Muscle of arm (tissue), 14 donors: ENCODE data around the gene PYGO1. TPM values are rescaled to one million over a fixed set of nuclear protein-coding genes. Genes with fewer than 3 reads are reported as not detected.
"Not testable (repeated sequence)": the region's sequence is repeated elsewhere in the genome, so short reads cannot be mapped to it uniquely, and the experiment has no call there.

Experiments used
- DNase-seq: peaks from one replicate; pipeline ENCODE4 v3.0.0-alpha.2; 2013
- long read RNA-seq, 11 donors: transcript quantifications; one replicate each; lab custom pipeline, GENCODE V29; 2026
- polyA plus RNA-seq, 12 donors: library from polyadenylated mRNA; unstranded; fragments of 120-200 nt; gene quantifications; one replicate each; pipeline ENCODE4 v1.2.1, GENCODE V29; 2013; ENCODE audit not compliant: insufficient read length in 12 of 12

The PYGO1 gene, protein sequence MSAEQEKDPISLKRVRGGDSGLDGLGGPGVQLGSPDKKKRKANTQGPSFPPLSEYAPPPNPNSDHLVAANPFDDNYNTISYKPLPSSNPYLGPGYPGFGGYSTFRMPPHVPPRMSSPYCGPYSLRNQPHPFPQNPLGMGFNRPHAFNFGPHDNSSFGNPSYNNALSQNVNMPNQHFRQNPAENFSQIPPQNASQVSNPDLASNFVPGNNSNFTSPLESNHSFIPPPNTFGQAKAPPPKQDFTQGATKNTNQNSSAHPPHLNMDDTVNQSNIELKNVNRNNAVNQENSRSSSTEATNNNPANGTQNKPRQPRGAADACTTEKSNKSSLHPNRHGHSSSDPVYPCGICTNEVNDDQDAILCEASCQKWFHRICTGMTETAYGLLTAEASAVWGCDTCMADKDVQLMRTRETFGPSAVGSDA
- polyA plus RNA-seq: 10 to 100 TPM in 10 of 12 donors, 1 to 10 TPM in 1, not detected in 1; 9.8 to 14.9 (median 11.6) TPM
- long read RNA-seq, donor 1, full-length matches to known transcripts: 4 of 4 reads
- long read RNA-seq, donor 1, partial matches to known transcripts: 0 of 4 reads
- long read RNA-seq, donor 1, other reads (novel, unspliced or antisense): 0 of 4 reads
- long read RNA-seq, donor 2, full-length matches to known transcripts: 3 of 3 reads
- long read RNA-seq, donor 2, partial matches to known transcripts: 0 of 3 reads
- long read RNA-seq, donor 2, other reads (novel, unspliced or antisense): 0 of 3 reads
- long read RNA-seq, donor 3, partial matches to known transcripts: 0 of 3 reads
- long read RNA-seq, donor 3, other reads (novel, unspliced or antisense): 0 of 3 reads
- long read RNA-seq, donor 4, partial matches to known transcripts: 0 of 2 reads
- long read RNA-seq, donor 4, other reads (novel, unspliced or antisense): 0 of 2 reads
- long read RNA-seq, donor 5, partial matches to known transcripts: 0 of 2 reads
- long read RNA-seq, donor 5, other reads (novel, unspliced or antisense): 0 of 2 reads
- long read RNA-seq, donor 6, partial matches to known transcripts: 0 of 4 reads
- long read RNA-seq, donor 6, other reads (novel, unspliced or antisense): 0 of 4 reads
- long read RNA-seq, donor 7, partial matches to known transcripts: 0 of 1 reads
- long read RNA-seq, donor 7, other reads (novel, unspliced or antisense): 0 of 1 reads
- long read RNA-seq, donor 8, partial matches to known transcripts: 0 of 4 reads
- long read RNA-seq, donor 8, other reads (novel, unspliced or antisense): 0 of 4 reads
- long read RNA-seq, donor 9: 0 reads
- long read RNA-seq, donor 10, partial matches to known transcripts: 0 of 3 reads
- long read RNA-seq, donor 10, other reads (novel, unspliced or antisense): 0 of 3 reads
- long read RNA-seq, donor 11, partial matches to known transcripts: 0 of 1 reads
- long read RNA-seq, donor 11, other reads (novel, unspliced or antisense): 0 of 1 reads

DNA sequence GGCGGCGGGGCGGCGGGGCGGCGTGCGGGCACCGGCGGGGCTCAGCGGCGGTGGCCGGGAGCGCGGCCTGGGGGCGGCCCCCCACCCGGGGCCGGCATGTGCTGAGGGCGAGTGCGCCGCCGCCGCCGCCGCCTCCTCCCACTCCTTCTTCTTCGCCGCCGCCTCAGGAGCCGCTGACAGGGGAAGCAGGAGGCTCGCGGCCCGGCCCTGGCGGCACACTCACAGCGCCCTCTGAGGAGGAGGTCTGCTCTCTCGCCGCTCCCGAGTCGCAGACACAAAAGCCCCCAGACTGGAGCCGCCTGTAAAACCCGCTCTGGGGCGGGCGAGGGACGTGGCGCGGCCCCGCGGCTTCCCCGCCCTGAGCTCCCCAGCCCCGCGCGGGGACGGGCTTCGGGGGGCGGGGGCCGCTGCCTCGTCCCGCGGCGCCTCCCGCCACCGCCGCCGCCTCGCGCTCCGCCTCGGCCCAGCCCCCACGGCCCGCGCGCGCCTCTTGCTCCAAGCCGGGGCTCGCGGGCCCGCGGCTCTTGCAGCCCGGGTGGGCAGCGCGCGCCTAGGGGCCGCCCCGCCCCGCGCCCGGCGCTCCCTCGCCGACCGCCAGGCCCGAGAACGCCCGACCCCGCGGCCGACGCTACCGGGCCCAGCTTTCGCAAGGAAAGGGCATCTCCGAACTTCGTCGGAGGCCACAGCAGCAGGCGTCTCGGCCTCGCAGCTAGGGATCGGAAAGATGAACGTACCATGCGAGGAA, at the start of gene PYGO1:
TSS of gene PYGO1 (minus strand) at position 276 of the 745 bp plus-strand sequence. CDS start 462 bp downstream, outside the sequence.
- peak; percentile 63 for DNase-seq

DNA sequence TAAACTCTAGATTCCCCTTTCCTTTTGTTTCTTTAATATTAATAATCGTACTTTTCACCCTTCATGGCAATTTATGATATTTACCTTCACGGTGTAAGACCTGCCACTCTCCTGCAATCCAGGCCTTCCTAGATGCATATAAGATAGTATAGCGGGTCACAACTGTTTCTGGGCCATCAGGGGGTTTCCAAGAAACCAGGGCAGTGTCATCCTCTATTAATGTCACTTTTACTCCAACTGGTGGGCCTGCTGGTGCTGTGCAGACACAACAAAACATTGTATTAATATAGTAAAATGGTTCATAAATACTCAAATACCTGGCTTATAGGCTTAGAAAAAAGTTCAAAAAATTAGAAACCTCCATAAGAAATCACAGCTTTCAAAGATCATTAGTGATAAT, 48.9 kb upstream of the PYGO1 start:
- DNase-seq: no peak

GRCh38 chr15:55633731-55634130, 45.6 kb upstream of the PYGO1 start:
- no peak for DNase-seq

DNA sequence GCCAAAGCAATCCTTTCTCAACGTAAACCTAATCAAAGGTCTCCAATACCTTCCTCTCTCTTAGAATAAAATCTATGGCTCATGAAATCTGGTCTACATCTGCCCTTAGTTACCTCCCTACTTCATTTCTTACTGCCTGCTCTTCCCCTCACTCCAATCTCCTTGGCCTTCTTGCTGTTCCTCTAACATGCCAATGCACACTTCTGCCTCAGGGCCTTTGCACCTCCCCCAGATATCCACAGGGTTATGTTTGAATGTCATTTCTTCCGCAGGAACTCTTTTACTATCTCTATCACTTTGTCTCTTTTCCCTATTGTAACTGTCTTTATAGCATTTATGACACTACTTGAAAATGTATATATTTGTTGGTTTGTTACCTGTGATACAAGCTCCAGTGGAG, 44.3 kb upstream of the PYGO1 start:
- DNase-seq: no peak

- DNase-seq: no peak
These were observed 42.7 kb upstream of the PYGO1 start for GRCh38 chr15:55630858-55631257.

GRCh38 chr15:55628369-55628730, 40.2 kb upstream of the PYGO1 start:
- DNase-seq: no peak

DNA sequence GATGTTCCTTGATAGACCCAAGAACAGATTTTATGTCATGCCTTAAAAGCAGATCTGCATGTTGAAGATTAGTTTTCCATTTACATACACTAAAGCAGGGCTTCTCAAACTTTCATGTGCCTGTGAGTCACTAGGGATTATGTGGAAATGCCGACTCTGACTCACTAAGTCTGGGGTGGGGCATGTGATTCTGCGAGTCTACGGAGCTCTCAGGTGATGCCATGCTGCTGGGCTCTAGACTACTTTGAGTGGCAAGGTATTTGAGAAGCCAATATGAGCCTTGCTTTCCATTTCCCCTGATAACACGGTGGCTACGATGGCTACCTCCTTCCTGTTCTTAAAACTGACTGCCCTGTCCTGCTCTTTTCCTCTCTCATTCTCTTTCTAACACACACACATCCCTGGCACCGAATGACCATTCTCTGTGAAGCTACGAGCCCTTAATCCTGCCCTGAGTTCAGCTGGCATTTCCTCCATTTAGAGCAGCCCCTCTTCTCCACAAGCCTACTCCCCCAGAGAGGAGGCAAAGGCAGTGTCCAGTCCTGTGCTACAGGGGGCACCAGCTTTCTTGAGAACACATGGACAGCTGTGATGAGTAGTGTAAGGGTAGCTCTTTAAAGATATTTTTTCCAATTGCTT, 39.7 kb upstream of the PYGO1 start:
- no peak for DNase-seq

DNA sequence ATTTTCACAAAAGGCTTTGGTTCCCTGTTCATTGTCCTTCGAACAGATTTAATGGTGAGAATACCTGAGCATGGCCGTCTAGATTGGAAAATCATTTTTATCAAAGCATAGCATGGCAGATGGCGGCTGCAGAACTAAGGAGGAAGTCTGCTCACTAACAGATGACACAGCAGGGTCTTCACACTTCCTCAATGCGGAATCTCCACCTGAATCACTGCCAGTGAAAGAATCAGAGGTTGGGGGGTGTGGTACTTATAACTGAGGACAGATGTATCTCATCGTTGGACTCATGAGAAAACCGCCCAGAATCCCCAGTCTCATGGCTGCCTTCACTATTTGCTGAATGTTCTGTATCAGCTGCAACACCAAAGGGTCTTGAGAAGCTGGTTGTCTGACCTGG, 31.6 kb upstream of the PYGO1 start:
- DNase-seq: no peak

DNA sequence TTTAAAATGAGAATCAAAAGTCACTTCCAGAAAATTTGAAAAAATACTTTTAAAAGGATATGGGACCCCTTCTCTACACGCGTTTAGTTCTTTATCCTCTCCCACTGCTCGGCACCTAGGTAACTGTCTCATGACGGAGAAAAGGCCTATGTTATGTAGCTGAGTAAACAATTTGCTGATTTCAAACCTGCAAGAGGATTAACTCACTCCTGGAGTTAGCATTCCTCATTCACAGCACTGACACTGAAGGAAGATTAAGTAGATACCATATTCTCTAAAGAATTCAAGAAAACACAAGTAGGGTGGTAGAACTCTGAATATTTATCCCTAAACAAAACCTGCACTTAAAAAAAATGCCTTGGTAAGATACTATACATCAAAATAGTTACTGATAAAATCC, 30.2 kb upstream of the PYGO1 start:
- DNase-seq: no peak

DNA sequence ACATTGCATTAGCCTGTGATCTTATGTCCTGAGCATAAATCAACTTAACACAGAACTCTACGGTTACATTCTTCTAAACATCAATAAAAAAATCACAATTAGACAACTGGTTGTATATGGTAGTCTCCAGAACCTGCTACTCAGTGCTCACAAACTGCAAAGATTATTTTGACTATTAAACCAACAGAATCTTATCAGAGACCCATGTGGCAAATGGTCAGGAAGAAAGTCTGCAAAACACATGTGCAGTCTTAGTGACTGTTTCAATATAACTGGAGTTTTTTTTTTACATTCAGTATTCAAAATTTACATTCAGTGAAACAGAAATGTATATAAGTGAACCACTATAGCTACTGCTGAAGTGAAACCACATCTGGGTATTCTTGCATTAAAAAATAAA, 27.3 kb upstream of the PYGO1 start:
- DNase-seq: no peak

GRCh38 chr15:55613727-55614126, 25.6 kb upstream of the PYGO1 start:
- no peak for DNase-seq

- DNase-seq: no peak
These were observed 18.1 kb upstream of the PYGO1 start for GRCh38 chr15:55606214-55606613.

- no peak for DNase-seq
These were observed 13.2 kb upstream of the PYGO1 start for GRCh38 chr15:55601374-55601773.

- DNase-seq: no peak
These were observed 11.3 kb upstream of the PYGO1 start for GRCh38 chr15:55599439-55599838.

GRCh38 chr15:55593019-55593418, 4.9 kb upstream of the PYGO1 start:
- DNase-seq: not testable (repeated sequence)

DNA sequence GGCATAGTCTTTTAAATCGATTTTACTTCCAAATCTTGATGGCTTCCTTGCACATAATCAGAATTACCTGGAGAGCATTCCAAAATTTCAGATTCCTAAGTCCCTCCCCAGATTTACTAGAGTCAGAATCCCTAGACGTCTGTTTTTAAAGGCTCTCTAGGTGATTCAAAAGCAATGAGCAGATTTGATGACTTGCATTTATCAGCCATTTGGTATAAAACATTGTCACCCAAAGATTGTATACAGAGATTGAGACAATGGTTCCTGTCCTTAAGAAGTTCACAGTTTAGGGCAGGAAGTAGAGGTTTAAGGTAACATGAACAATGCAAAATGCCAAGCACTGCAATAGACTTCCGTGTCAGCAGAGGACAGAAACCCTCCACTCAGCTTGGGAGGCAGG, 2.6 kb upstream of the PYGO1 start:
- DNase-seq: no peak

DNA sequence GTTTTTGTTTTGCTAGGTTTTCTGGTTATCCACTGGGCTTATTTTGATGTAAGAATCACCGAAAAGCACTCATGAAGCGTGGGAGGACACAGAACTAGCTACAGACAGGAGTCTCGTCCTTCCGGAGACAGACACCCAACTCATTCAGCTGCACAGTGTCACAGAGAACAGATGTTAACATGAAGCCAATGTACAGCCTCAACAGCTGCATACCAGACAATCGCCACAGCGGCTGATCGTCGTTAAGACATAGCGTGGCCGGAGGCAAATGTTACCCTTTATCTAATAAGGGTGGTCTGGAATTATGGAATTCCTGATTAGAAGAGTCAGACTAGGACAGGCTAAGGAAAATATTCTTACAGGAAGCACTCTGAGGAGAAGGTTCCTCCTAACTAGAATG, 1.1 kb upstream of the PYGO1 start:
- DNase-seq: peak; percentile 14

- peak; percentile 43 for DNase-seq
These were observed 620 bp upstream of the PYGO1 start for GRCh38 chr15:55588815-55589115.

DNA sequence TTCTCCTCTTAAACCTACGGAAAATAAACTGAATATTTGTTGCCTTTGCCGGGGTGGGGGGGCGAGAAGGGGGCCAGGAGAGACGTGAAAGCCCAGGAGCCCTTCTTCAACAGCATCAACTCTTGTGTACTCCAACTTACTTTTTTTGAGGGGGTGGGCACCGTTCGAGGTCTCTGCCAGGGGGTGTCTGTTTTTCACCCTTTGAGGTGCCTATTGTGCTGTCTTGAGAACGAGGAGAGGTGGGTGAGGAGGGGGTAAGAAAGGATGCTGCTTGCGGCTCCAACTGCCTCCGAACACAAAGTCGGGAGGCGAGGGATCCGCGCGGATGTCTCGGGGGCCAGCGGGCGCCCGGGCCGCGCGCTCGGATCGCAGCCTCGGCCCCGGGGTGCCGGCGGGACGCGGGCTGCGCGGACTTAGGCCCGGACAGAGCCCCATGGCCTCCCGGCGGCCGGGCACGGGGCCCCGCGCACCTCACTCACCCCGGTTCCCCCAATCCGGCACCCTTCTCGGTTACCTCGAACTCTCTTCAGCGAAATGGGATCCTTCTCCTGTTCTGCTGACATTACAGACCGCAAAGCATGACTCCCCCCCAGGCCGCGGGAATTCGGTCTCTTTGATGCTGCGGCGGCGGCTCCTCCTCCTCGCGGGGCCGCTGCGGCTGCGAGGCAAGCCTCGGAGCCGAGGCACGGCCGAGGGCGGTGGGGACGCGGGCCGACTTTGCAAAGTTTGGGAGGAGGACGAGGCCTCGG, 650 bp downstream of the PYGO1 start:
- peak; percentile 54 for DNase-seq

- DNase-seq: no peak
These were observed 1.3 kb downstream of the PYGO1 start for GRCh38 chr15:55586808-55587207.
